PC-3 (cell line): ENCODE data around the gene DOK7. TPM values are rescaled to one million over a fixed set of nuclear protein-coding genes. Genes with fewer than 3 reads are reported as not detected.

Source experiments
- ATAC-seq: fragments of 200-7000 bp; cut with Tn5 transposase; 2 replicates; pipeline ENCODE4 v1.9.1; 2020; ENCODE audit warnings: mild to moderate bottlenecking, moderate library complexity
- BruUV-seq: library from RNA; stranded (reverse); fragments of 400-500 nt; replicated peaks from 2 replicates; lab custom pipeline; 2021; lab: Mats Ljungman, UMichigan
- CTCF ChIA-PET: fragments of 300-600 bp; sonication (Branson Sonifier 250); formaldehyde crosslinking; loops from one replicate; lab custom pipeline; 2022; ENCODE audit warnings: antibody characterized with exemption; lab: Charles Lee
- POLR2A ChIA-PET: fragments of 300-600 bp; sonication (Branson Sonifier 250); formaldehyde crosslinking; loops from one replicate; lab custom pipeline; 2022; ENCODE audit warnings: antibody characterized with exemption; ENCODE audit not compliant: unreplicated experiment; lab: Charles Lee
- DNase-seq: peaks from one replicate; pipeline ENCODE4 v3.0.0-alpha.2; 2015
- H2AFZ ChIP-seq: fragments of 300-600 bp; sonication (generic); 2 replicates; pipeline ENCODE4 v1.6.0; 2016; ENCODE audit warnings: antibody characterized with exemption, low read length
- H3F3A ChIP-seq: fragments of 300-600 bp; sonication (generic); one replicate; pipeline ENCODE4 v1.6.0; 2017; ENCODE audit warnings: antibody characterized with exemption, low read length, control low read depth, mild to moderate bottlenecking; ENCODE audit not compliant: unreplicated experiment
- H3K27ac ChIP-seq: fragments of 300-600 bp; sonication (generic); 2 replicates; pipeline ENCODE4 v1.5.1; 2016; ENCODE audit warnings: mild to moderate bottlenecking, low read length
- H3K27me3 ChIP-seq: fragments of 300-600 bp; sonication (generic); 2 replicates; pipeline ENCODE4 v1.6.1; 2016; ENCODE audit warnings: low read length, mixed read lengths
- H3K36me3 ChIP-seq: fragments of 300-600 bp; sonication (generic); 2 replicates; pipeline ENCODE4 v1.6.1; 2016; ENCODE audit warnings: low read depth, mixed run types, low read length, mixed read lengths
- H3K4me1 ChIP-seq: fragments of 300-600 bp; sonication (generic); 2 replicates; pipeline ENCODE4 v1.5.1; 2016; ENCODE audit warnings: low read length; ENCODE audit not compliant: insufficient read depth
- H3K4me2 ChIP-seq: fragments of 300-600 bp; sonication (generic); 2 replicates; pipeline ENCODE4 v1.6.0; 2016; ENCODE audit warnings: low read length
- H3K4me3 ChIP-seq: fragments of 300-600 bp; sonication (generic); 2 replicates; pipeline ENCODE4 v1.5.1; 2016; ENCODE audit warnings: mild to moderate bottlenecking, low read length, mixed read lengths
- H3K79me2 ChIP-seq: fragments of 300-600 bp; sonication (generic); 2 replicates; pipeline ENCODE4 v1.6.1; 2017; ENCODE audit warnings: low read length, mixed read lengths
- H3K9ac ChIP-seq: fragments of 300-600 bp; sonication (generic); 2 replicates; pipeline ENCODE4 v1.6.0; 2016; ENCODE audit warnings: mild to moderate bottlenecking, low read length
- H3K9me2 ChIP-seq: fragments of 300-600 bp; sonication (generic); replicated peaks from 2 replicates; pipeline ENCODE4 v1.6.1; 2016; ENCODE audit warnings: mixed run types, low read length, mixed read lengths
- H3K9me3 ChIP-seq: fragments of 300-600 bp; sonication (generic); 2 replicates; pipeline ENCODE4 v1.6.1; 2016; ENCODE audit warnings: low read length, mixed read lengths
- H4K20me1 ChIP-seq: fragments of 300-600 bp; sonication (generic); 2 replicates; pipeline ENCODE4 v1.6.1; 2016; ENCODE audit warnings: low read length, mixed read lengths
- EZH2 ChIP-seq: fragments of 300-600 bp; sonication (generic); IDR thresholded peaks from one replicate; pipeline ENCODE4 v1.6.1; 2017; ENCODE audit warnings: antibody characterized with exemption, mild to moderate bottlenecking, low read length; ENCODE audit not compliant: unreplicated experiment
- EZH2phosphoT487 ChIP-seq: fragments of 300-600 bp; sonication (generic); IDR thresholded peaks from 2 replicates; pipeline ENCODE4 v1.6.1; 2018; ENCODE audit warnings: mild to moderate bottlenecking, antibody characterized with exemption, low read length, borderline replicate concordance
- intact Hi-C: fragments of 100-400 bp; cut with micrococcal nuclease; formaldehyde crosslinking; loops from 2 replicates; pipeline ENCODE4 v1.9.0; 2023
- total RNA-seq: library from RNA; depleted of rRNA; stranded (reverse); fragments of >200 nt; gene quantifications from 2 replicates; pipeline ENCODE4 v1.2.3, GENCODE V29; 2014
- TF ChIP-seq, protein P1 (sequence below): fragments of 300-600 bp; sonication (generic); conservative IDR thresholded peaks from 2 replicates; pipeline ENCODE4 v1.5.1; 2017; ENCODE audit warnings: antibody characterized with exemption, low read depth, mild to moderate bottlenecking, low read length

DOK7 gene
- total RNA-seq, 1 experiment from 2014 or later: 2.5 TPM

DNA sequence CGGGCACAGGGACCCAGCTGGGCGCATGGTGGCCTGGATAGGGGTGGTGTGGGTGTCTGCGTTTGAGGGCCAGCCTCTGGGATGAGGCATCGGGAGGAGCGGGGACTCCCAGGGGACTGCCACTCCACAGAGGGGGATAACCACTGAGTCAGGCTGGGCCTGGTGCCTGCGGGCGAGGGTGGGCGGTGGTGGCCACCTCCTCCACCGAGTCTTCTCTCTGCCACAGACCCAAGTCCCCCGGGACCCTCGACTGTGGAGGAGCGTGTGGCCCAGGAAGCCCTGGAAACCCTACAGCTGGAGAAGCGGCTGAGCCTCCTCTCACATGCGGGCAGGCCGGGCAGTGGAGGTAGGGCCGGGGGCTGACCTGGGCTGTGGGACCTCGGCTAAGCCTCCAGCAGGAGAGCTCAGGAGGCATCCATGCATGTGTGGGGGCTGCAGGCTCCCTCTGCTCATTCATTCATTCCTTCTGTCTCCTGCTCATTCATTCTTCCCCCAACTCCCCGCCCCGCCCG, 26.4 kb downstream of the DOK7 start:
- ChIA-PET POLR2A (no interaction called here), CTCF (no interaction called here)
- ATAC-seq (no peak), DNase-seq (no peak)
- Histone ChIP-seq H3K9ac (no peak overlapping the region), H3K9me3 (no peaks in the 10 kb centered on the region), H3K27ac (no peak overlapping the region), H4K20me1 (no peaks in the 10 kb centered on the region), H3K27me3 (no peaks in the 10 kb centered on the region), H3K4me1 (peaks cover 11% of the 10 kb centered on the region), H3K79me2 (no peaks in the 10 kb centered on the region), H3K4me3 (no peak overlapping the region), H3F3A (no peaks in the 10 kb centered on the region), H2AFZ (no peak overlapping the region), H3K36me3 (no peaks in the 10 kb centered on the region), H3K9me2 (no peaks in the 10 kb centered on the region), H3K4me2 (no peak overlapping the region)
- TF ChIP-seq, protein P1, sequence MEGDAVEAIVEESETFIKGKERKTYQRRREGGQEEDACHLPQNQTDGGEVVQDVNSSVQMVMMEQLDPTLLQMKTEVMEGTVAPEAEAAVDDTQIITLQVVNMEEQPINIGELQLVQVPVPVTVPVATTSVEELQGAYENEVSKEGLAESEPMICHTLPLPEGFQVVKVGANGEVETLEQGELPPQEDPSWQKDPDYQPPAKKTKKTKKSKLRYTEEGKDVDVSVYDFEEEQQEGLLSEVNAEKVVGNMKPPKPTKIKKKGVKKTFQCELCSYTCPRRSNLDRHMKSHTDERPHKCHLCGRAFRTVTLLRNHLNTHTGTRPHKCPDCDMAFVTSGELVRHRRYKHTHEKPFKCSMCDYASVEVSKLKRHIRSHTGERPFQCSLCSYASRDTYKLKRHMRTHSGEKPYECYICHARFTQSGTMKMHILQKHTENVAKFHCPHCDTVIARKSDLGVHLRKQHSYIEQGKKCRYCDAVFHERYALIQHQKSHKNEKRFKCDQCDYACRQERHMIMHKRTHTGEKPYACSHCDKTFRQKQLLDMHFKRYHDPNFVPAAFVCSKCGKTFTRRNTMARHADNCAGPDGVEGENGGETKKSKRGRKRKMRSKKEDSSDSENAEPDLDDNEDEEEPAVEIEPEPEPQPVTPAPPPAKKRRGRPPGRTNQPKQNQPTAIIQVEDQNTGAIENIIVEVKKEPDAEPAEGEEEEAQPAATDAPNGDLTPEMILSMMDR: no peak
- no peak for TF ChIP-seq EZH2phosphoT487
- no peak for TF ChIP-seq EZH2
- intact Hi-C loops: no loop called here
- no TSS peak for BruUV-seq

DNA sequence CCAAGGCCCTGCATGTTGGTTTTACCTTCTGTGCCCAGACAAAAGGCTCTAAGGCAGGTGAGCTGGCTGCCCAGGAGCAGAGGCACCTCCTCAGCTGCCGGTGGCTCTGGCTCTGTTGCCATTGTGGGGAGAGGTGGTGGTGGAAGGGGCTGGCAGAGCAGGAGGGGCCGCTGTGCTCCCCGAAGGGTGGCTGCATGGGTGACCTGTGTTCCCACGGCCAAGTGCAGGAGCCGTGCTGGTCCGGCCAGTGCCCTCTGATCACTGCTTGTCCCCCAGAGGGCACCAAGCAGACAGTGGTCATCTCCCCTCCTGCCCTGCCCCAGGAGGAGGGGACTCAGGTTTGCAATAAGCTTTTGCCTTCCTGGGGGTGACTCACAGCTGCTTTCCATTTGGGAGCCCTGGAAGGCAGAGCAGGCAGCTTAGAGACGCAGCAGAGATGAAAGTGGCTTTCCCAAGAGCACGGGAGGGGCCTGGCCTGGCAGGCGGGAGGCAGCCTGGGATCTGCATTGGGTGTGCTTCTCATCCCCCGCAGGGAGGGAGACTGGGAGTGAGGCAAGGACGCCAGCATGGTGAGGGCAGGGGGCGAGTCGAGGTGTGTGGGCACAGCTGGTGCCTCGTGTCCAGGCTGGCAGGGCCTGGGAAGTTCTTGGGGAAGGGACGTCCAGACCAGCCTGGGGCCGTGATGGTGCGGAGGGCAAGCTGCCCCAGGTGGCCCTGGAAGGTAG, 28.7 kb downstream of the DOK7 start:
- Histone ChIP-seq H4K20me1 (no peaks in the 10 kb centered on the region), H3K27ac (no peak overlapping the region), H3K4me3 (no peak overlapping the region), H3K27me3 (no peaks in the 10 kb centered on the region), H3K4me1 (no peaks in the 10 kb centered on the region), H3K9me3 (no peaks in the 10 kb centered on the region), H3K36me3 (no peaks in the 10 kb centered on the region), H3F3A (no peaks in the 10 kb centered on the region), H2AFZ (no peak overlapping the region), H3K9ac (no peak overlapping the region), H3K79me2 (no peaks in the 10 kb centered on the region), H3K9me2 (no peaks in the 10 kb centered on the region), H3K4me2 (no peak overlapping the region)
- no TSS peak for BruUV-seq
- ATAC-seq (no peak), DNase-seq (no peak)
- POLR2A ChIA-PET: no interaction called here
- TF ChIP-seq, protein P1: no peak
- TF ChIP-seq EZH2 (no peak), EZH2phosphoT487 (no peak)
- CTCF ChIA-PET: no interaction called here
- intact Hi-C loops: no loop called here
